ENCODE measurements around the gene HS1BP3. TPM values are rescaled to one million over a fixed set of nuclear protein-coding genes. Genes with fewer than 3 reads are reported as not detected.

HS1BP3 gene
- total and polyA plus RNA-seq, 2 of the 4 experiments (the other 2 are of a cell fraction) = 9.0 to 14.8 TPM

GRCh38 chr2:20678780-20679179 lies 27.9 kb upstream of the HS1BP3 start:
- Histone ChIP-seq H3K14ac (replicated peaks; ENCODE audit: low read depth, low read length) (no peak overlapping the region), H3K36me3 (ENCODE audit: control insufficient read depth, insufficient read depth, low read length) (peaks cover 1% of the 10 kb centered on the region), H3K9me1 (ENCODE audit: insufficient read depth, low read length) (peaks cover 5% of the 10 kb centered on the region; the same call in 1 of the 2 replicates), H3K18ac (ENCODE audit: low read depth, low read length) (no peak overlapping the region), H3K27ac (ENCODE audit: insufficient read depth, low read length) (no peak overlapping the region), H2BK15ac (ENCODE audit: low read depth, low read length) (no peak overlapping the region), H3K4ac (ENCODE audit: low read depth, low read length) (no peak overlapping the region), H3K4me3 (ENCODE audit: insufficient read depth, low read depth, low read length) (no peak overlapping the region), H2BK5ac (ENCODE audit: low read depth, low read length, poor library complexity, severe bottlenecking) (no peak overlapping the region), H3K4me2 (ENCODE audit: low read depth, low read length) (no peak overlapping the region), H3K9me3 (ENCODE audit: control insufficient read depth, insufficient read depth, low read length) (no peaks in the 10 kb centered on the region), H4K8ac (ENCODE audit: low read depth in 2 of 2, low read length in 2 of 2) (no peak overlapping the region), H2AK9ac (replicated peaks; ENCODE audit: low read depth, low read length, poor library complexity) (no peak overlapping the region), H2BK20ac (ENCODE audit: low read depth, low read length) (no peak overlapping the region), H3K23ac (ENCODE audit: low read depth, low read length) (no peak overlapping the region), H3K27me3 (ENCODE audit: control insufficient read depth, insufficient read depth, low read length) (no peaks in the 10 kb centered on the region; the same call in 1 of the 2 replicates), H2BK120ac (ENCODE audit: low read depth, low read length) (no peak overlapping the region), H3K9ac (ENCODE audit: low read depth, low read length) (no peak overlapping the region), H4K5ac (ENCODE audit: low read depth, low read length) (no peak overlapping the region), H3K4me1 (ENCODE audit: control insufficient read depth, insufficient read depth, low read length) (peaks cover 7% of the 10 kb centered on the region; the same call in 1 of the 2 replicates), H3K79me1 (ENCODE audit: low read depth in 1 of 2, low read length in 2 of 2) (no peaks in the 10 kb centered on the region), H3K56ac (ENCODE audit: extremely low read depth, insufficient read depth, low read length) (no peak overlapping the region), H4K20me1 (ENCODE audit: insufficient read depth, low read length) (no peaks in the 10 kb centered on the region), H4K91ac (ENCODE audit: insufficient read depth, low read depth, low read length) (no peak overlapping the region), H2AFZ (replicated peaks; ENCODE audit: low read length, poor library complexity) (no peak overlapping the region), H2AK5ac (ENCODE audit: low read depth, low read length) (no peak overlapping the region)
- ATAC-seq (ENCODE audit: low read depth) (no peak), DNase-seq (no peak)
- in situ Hi-C loops (cut with MboI; ENCODE audit: low sequenced_read_pairs) = no loop called here
- WGBS, 2 experiments (ENCODE audit: extremely low coverage in 2 of 2, insufficient read length in 1 of 2) = no CpG with 5 or more reads among the region's 2 CpGs
- intact Hi-C loops (cut with micrococcal nuclease) = no loop called here
- no TSS peak for BruUV-seq (replicated peaks)
- TF ChIP-seq USF2 (IDR thresholded peaks at IDR 0.05; ENCODE audit: low read depth, low read length) (no peak), RAD21 (IDR thresholded peaks at IDR 0.05; ENCODE audit: low read length) (no peak), FOS (IDR thresholded peaks at IDR 0.05; ENCODE audit: low read depth, low read length) (no peak), RFX5 (IDR thresholded peaks at IDR 0.05; ENCODE audit: low read depth, low read length) (no peak), SMC3 (IDR thresholded peaks at IDR 0.05; ENCODE audit: low read depth, low read length) (no peak), CTCF (conservative IDR thresholded peaks at IDR 0.05; ENCODE audit: low read depth, low read length) (no peak), CHD1 (IDR thresholded peaks at IDR 0.05; ENCODE audit: low read depth, low read length) (no peak), NFE2L2 (IDR thresholded peaks at IDR 0.05; ENCODE audit: low read depth, low read length) (no peak), RCOR1 (IDR thresholded peaks at IDR 0.05; ENCODE audit: insufficient replicate concordance, low read length) (no peak)
- POLR2A ChIA-PET (ENCODE audit: unreplicated experiment) = no interaction called here
- dilution Hi-C loops (cut with HindIII; ENCODE audit: low sequenced_read_pairs, unreplicated experiment) = loop anchor here (25.0 kb wide), 1 partner anchor 259 kb away; no protein-coding TSS in a partner anchor
- CTCF ChIA-PET = interaction anchor here (1.1 to 1.6 kb wide), 3 partner anchors 17 to 285 kb away, joined by 3 to 4 read pairs (median 3); no protein-coding TSS in a partner anchor
